Measurements from ENCODE around the gene RAB15. TPM values are rescaled to one million over a fixed set of nuclear protein-coding genes. Genes with fewer than 3 reads are reported as not detected.

The RAB15 gene
- polyA plus RNA-seq, 3 donors, result 0.09 to 0.14 (median 0.09) TPM

- WGBS (ENCODE audit: insufficient coverage), result 92% methylated on average over 2 of the region's 8 CpGs
- no peak overlapping the region for H2AFZ ChIP-seq (ENCODE audit: insufficient read depth, low read depth, low read length, poor library complexity, severe bottlenecking)
- TF ChIP-seq, protein P1, sequence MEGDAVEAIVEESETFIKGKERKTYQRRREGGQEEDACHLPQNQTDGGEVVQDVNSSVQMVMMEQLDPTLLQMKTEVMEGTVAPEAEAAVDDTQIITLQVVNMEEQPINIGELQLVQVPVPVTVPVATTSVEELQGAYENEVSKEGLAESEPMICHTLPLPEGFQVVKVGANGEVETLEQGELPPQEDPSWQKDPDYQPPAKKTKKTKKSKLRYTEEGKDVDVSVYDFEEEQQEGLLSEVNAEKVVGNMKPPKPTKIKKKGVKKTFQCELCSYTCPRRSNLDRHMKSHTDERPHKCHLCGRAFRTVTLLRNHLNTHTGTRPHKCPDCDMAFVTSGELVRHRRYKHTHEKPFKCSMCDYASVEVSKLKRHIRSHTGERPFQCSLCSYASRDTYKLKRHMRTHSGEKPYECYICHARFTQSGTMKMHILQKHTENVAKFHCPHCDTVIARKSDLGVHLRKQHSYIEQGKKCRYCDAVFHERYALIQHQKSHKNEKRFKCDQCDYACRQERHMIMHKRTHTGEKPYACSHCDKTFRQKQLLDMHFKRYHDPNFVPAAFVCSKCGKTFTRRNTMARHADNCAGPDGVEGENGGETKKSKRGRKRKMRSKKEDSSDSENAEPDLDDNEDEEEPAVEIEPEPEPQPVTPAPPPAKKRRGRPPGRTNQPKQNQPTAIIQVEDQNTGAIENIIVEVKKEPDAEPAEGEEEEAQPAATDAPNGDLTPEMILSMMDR (IDR thresholded peaks at IDR 0.05), result no peak
- Mint-ChIP-seq H3K9me3 (peaks cover 0 to 1% (median 0%) of the 10 kb centered on the region in 7 donors), H3K27me3 (ENCODE audit: low read depth in 3 of 3) (peaks cover 0 to 2% (median 0%) of the 10 kb centered on the region in 3 donors), H3K4me1 (no peaks in the 10 kb centered on the region), H3K27ac (no peak overlapping the region), H3K36me3 (peaks cover 23 to 29% of the 10 kb centered on the region in 2 donors), H3K4me3 (no peak overlapping the region)
- H3K4me3 ChIP-seq (replicated peaks in 1 of 3; ENCODE audit: low read depth in 2 of 3, low read length in 3 of 3), result no peak overlapping the region
- peaks cover 2 to 15% of the 10 kb centered on the region in 2 donors for H3K36me3 ChIP-seq (replicated peaks in 1 of 2; ENCODE audit: control insufficient read depth in 1 of 2, insufficient read depth in 2 of 2, low read length in 2 of 2)
- no peaks in the 10 kb centered on the region for H3K27me3 ChIP-seq (ENCODE audit: control insufficient read depth in 2 of 2, insufficient read depth in 2 of 2, low read length in 2 of 2)
- no peaks in the 10 kb centered on the region for H3K79me2 ChIP-seq (ENCODE audit: insufficient read depth, low read length)
- H3K27ac ChIP-seq (ENCODE audit: low read depth in 1 of 2, low read length in 2 of 2), result no peak overlapping the region
- H4K20me1 ChIP-seq (ENCODE audit: insufficient read depth, low read length), result no peaks in the 10 kb centered on the region
- DNase-seq, result no peak
- no peak overlapping the region for H3K4me2 ChIP-seq (replicated peaks; ENCODE audit: extremely low read depth, low read length, poor library complexity, severe bottlenecking)
- no peaks in the 10 kb centered on the region for H3K9me3 ChIP-seq (replicated peaks in 1 of 2; ENCODE audit: control insufficient read depth in 1 of 2, insufficient read depth in 1 of 2, low read length in 2 of 2)
- H3K4me1 ChIP-seq (ENCODE audit: control insufficient read depth in 1 of 2, insufficient read depth in 2 of 2, low read length in 2 of 2), result no peaks in the 10 kb centered on the region
- intact Hi-C loops (cut with micrococcal nuclease), result no loop called here
- H3K9ac ChIP-seq (ENCODE audit: insufficient read depth, low read length, poor library complexity, severe bottlenecking), result no peak overlapping the region
These were observed 21.2 kb downstream of the RAB15 start for GRCh38 chr14:64950889-64951288.

GRCh38 chr14:64948612-64949210, 23.4 kb downstream of the RAB15 start:
- no peak overlapping the region for H3K4me2 ChIP-seq (replicated peaks; ENCODE audit: extremely low read depth, low read length, poor library complexity, severe bottlenecking)
- WGBS (ENCODE audit: insufficient coverage), result 94% methylated on average over 2 of the region's 8 CpGs
- Mint-ChIP-seq H3K27ac (no peak overlapping the region), H3K9me3 (peaks cover 0 to 1% (median 0%) of the 10 kb centered on the region in 7 donors), H3K27me3 (ENCODE audit: low read depth in 3 of 3) (peaks cover 0 to 2% (median 1%) of the 10 kb centered on the region in 3 donors), H3K4me3 (no peak overlapping the region), H3K4me1 (peaks cover 8% of the 10 kb centered on the region), H3K36me3 (peaks cover 35 to 38% of the 10 kb centered on the region in 2 donors)
- H3K27me3 ChIP-seq (ENCODE audit: control insufficient read depth in 2 of 2, insufficient read depth in 2 of 2, low read length in 2 of 2), result no peaks in the 10 kb centered on the region
- no peak for DNase-seq
- peaks cover 8% of the 10 kb centered on the region for H4K20me1 ChIP-seq (ENCODE audit: insufficient read depth, low read length)
- H3K4me3 ChIP-seq (replicated peaks in 1 of 3; ENCODE audit: low read depth in 2 of 3, low read length in 3 of 3), result no peak overlapping the region
- peaks cover 6 to 7% of the 10 kb centered on the region in 2 donors for H3K4me1 ChIP-seq (ENCODE audit: control insufficient read depth in 1 of 2, insufficient read depth in 2 of 2, low read length in 2 of 2)
- TF ChIP-seq, protein P1 (IDR thresholded peaks at IDR 0.05), result no peak
- no peak overlapping the region for H3K9ac ChIP-seq (ENCODE audit: insufficient read depth, low read length, poor library complexity, severe bottlenecking)
- H2AFZ ChIP-seq (ENCODE audit: insufficient read depth, low read depth, low read length, poor library complexity, severe bottlenecking), result no peak overlapping the region
- H3K79me2 ChIP-seq (ENCODE audit: insufficient read depth, low read length), result no peaks in the 10 kb centered on the region
- peaks cover 5 to 37% of the 10 kb centered on the region in 2 donors for H3K36me3 ChIP-seq (replicated peaks in 1 of 2; ENCODE audit: control insufficient read depth in 1 of 2, insufficient read depth in 2 of 2, low read length in 2 of 2)
- intact Hi-C loops (cut with micrococcal nuclease), result no loop called here
- H3K27ac ChIP-seq (ENCODE audit: low read depth in 1 of 2, low read length in 2 of 2), result no peak overlapping the region
- H3K9me3 ChIP-seq (replicated peaks in 1 of 2; ENCODE audit: control insufficient read depth in 1 of 2, insufficient read depth in 1 of 2, low read length in 2 of 2), result no peaks in the 10 kb centered on the region
